ENCODE results near the gene CSRP1. TPM values are rescaled to one million over a fixed set of nuclear protein-coding genes. Genes with fewer than 3 reads are reported as not detected.

The CSRP1 gene
- 784 and 823 TPM in 2 replicates for total RNA-seq

DNA sequence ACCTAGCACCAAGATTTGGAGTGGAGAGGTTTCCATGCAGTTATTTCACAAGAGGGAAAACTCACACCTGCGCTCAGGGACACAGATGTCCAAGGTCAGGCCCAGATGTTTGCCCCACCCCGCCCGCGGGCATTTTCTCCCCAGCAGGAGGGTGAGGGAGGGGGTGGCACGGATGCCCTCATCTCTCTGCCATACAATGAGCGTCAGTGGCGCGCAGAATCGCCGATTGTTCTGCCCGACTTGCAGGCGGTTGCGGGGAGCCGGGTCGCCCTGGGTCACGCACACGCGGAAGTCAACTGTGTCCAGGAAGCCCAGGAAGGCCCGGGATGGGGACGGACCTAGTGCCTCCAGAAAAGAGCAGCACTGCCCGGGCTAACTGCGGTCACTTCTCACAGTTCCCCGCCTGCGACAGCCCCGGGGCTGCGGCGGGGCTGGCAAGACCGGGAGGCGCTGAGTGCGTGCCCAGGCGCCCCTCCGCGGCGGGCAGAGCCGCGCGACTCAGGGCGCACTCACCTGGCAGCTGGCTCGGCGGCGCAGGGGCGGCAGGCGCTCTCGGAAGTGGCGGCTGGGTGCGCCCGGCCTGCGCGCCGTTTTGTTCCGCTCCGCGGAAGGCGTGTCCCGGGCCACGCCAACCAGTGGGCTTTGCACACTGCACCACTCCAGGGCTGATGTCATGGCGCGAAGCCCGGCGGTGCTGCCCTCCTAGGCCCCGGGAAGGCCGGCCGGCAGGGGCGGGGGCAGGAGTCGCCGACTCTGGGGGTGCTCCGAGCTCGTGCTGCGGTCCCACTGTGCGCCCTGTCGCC, at the start of gene CSRP1:
CSRP1 (minus strand) TSS at position 567 of the 803 bp plus-strand sequence. CDS start 10,820 bp downstream, outside the sequence.
- Histone ChIP-seq H3K36me3 (ENCODE audit: control insufficient read depth, insufficient read depth, low read length) (no peaks in the 10 kb centered on the region), H3K27me3 (ENCODE audit: control insufficient read depth, insufficient read depth, low read length) (no peaks in the 10 kb centered on the region), H3K4me3 (ENCODE audit: low read depth, low read length) (peak within 1 kb of the TSS; percentile 66)
- TF ChIP-seq, protein P1, sequence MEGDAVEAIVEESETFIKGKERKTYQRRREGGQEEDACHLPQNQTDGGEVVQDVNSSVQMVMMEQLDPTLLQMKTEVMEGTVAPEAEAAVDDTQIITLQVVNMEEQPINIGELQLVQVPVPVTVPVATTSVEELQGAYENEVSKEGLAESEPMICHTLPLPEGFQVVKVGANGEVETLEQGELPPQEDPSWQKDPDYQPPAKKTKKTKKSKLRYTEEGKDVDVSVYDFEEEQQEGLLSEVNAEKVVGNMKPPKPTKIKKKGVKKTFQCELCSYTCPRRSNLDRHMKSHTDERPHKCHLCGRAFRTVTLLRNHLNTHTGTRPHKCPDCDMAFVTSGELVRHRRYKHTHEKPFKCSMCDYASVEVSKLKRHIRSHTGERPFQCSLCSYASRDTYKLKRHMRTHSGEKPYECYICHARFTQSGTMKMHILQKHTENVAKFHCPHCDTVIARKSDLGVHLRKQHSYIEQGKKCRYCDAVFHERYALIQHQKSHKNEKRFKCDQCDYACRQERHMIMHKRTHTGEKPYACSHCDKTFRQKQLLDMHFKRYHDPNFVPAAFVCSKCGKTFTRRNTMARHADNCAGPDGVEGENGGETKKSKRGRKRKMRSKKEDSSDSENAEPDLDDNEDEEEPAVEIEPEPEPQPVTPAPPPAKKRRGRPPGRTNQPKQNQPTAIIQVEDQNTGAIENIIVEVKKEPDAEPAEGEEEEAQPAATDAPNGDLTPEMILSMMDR (IDR thresholded peaks at IDR 0.05; ENCODE audit: insufficient read depth, low read length, poor library complexity, severe bottlenecking): no peak
- no peak for DNase-seq (ENCODE audit: low read depth)

DNA sequence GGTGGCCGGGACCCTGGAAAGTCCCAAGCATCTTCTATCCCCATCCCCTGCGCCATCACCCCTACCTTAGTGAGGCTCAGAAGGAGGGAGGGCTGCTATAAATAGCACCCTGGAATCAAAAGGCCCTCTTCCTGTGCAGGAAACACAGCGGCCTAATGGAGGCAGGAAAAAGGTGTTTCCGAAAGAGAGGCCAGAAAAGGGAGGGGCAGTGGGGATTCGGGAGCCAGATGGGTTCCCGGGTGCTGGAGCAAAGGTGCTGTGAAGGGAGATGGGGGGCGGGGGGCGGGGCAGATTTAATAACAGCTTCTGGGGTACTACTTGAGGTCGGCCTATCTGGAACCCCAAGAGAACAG, 48.6 kb upstream of the CSRP1 start:
- Histone ChIP-seq H3K27me3 (ENCODE audit: control insufficient read depth, insufficient read depth, low read length) (no peaks in the 10 kb centered on the region), H3K36me3 (ENCODE audit: control insufficient read depth, insufficient read depth, low read length) (no peaks in the 10 kb centered on the region), H3K4me3 (ENCODE audit: low read depth, low read length) (no peak overlapping the region)
- TF ChIP-seq, protein P1 (IDR thresholded peaks at IDR 0.05; ENCODE audit: insufficient read depth, low read length, poor library complexity, severe bottlenecking): no peak
- no peak for DNase-seq (ENCODE audit: low read depth)

DNA sequence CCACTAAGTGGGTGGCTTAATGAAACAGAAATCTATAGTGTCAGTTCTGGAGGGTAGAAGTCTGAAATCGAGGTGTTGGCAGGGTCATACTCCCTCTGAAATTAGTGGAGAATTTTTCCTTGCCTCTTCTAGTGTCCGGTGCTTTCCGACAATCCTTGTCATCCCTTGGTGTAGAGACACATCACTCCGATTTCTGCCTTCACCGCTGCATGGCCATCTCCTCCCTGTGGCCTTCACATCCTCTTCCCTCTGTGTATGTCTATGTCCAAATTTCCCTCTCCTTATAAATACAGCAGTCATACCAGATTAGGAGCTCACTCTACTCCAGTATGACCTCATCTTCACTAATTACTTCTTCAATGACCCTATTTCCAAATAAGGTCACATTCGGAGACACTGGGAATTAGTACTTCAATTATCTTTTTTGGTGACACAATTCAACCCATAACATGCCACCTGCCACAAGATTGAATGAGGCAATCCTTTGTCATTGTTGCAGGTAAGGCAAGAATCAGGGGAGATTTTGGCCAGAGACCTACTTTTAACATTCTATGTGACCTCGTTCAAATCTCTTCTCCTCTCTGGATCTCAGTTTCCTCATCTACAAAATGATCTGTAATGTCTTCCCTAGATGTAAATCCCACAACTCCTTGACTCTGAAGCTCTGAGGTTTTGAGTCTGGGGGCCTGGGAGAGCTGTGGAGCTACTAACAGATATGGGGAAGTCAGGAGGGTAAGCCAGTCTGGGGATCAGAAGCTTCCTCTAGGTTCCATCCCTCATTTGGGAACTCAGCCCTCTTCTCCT, 48.1 kb upstream of the CSRP1 start:
- Histone ChIP-seq H3K27me3 (ENCODE audit: control insufficient read depth, insufficient read depth, low read length) (no peaks in the 10 kb centered on the region), H3K36me3 (ENCODE audit: control insufficient read depth, insufficient read depth, low read length) (no peaks in the 10 kb centered on the region), H3K4me3 (ENCODE audit: low read depth, low read length) (no peak overlapping the region)
- TF ChIP-seq, protein P1 (IDR thresholded peaks at IDR 0.05; ENCODE audit: insufficient read depth, low read length, poor library complexity, severe bottlenecking): no peak
- no peak for DNase-seq (ENCODE audit: low read depth)

DNA sequence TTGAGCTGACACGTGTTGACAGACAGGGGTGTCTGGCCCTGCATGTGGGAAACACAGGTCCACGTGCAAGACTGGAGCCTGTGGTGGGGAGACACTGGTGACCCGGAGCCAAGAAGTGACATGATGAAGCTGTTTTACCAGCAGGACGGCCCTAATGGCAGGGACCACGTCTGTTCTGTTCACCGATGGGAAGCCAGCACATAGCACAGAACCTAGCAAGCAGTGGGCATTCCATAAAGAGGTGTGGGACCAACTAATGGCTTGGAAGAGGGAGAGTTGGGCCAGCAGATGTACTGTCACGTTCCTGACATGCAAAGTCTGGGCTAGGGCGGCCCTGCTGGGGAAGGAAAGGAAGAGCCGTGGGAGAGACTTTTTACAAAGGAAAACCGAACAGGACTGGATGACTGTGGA, 47.3 kb upstream of the CSRP1 start:
- no peak for DNase-seq (ENCODE audit: low read depth)
- Histone ChIP-seq H3K4me3 (ENCODE audit: low read depth, low read length) (no peak overlapping the region), H3K27me3 (ENCODE audit: control insufficient read depth, insufficient read depth, low read length) (no peaks in the 10 kb centered on the region)

DNA sequence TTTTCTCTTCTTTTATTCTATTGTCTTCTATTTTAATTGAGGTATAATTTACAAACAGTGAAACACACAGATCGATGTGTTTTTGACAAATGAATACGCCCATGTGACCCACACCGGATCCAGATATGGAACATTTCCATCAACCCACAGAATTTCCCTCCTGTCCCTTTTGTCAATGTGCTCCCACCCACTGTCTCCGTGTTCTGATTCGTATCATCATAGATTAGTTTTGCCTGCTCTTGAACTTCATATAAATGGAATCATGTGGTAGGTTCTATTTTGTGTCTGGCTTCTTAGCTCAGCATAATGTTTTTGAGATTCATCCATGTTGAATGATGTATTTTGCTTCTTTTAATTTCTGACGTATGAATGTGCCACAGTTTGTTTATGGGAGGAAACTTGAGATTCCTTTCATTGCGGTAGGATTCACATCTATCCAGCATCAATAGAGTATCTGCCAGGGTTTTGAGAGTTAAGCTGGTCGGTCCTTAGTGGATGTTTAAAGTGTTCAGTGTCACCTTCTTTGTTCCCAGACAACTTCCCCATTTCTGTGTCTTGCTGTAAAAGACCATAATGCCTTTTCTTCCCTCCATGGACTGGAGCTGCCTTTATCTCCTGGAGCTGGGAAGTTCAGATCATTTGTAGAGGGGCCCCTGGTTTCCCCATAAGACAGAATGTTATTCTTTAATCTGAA, 46.7 kb upstream of the CSRP1 start:
- TF ChIP-seq, protein P1 (IDR thresholded peaks at IDR 0.05; ENCODE audit: insufficient read depth, low read length, poor library complexity, severe bottlenecking): no peak
- H3K27me3 ChIP-seq (ENCODE audit: control insufficient read depth, insufficient read depth, low read length): no peaks in the 10 kb centered on the region
- no peaks in the 10 kb centered on the region for H3K36me3 ChIP-seq (ENCODE audit: control insufficient read depth, insufficient read depth, low read length)
- H3K4me3 ChIP-seq (ENCODE audit: low read depth, low read length): no peak overlapping the region
- DNase-seq (ENCODE audit: low read depth): no peak

More for the DNA sequence above, 47.3 kb upstream of the CSRP1 start:
- TF ChIP-seq, protein P1 (IDR thresholded peaks at IDR 0.05; ENCODE audit: insufficient read depth, low read length, poor library complexity, severe bottlenecking): no peak
- no peaks in the 10 kb centered on the region for H3K36me3 ChIP-seq (ENCODE audit: control insufficient read depth, insufficient read depth, low read length)
